GM23338 (cell line): ENCODE measurements around the gene FBXO41. TPM values are rescaled to one million over a fixed set of nuclear protein-coding genes. Genes with fewer than 3 reads are reported as not detected.

Experiments
- ATAC-seq: fragments of 200-7000 bp; cut with Tn5 transposase; 3 replicates; pipeline ENCODE4 v1.9.1; 2020
- DNase-seq: peaks from one replicate; pipeline ENCODE4 v3.0.0-alpha.2; 2015; ENCODE audit warnings: low spot score
- H2AFZ ChIP-seq: fragments of 200-600 bp; sonication (generic); 2 replicates; pipeline ENCODE4 v1.8.0; 2016; ENCODE audit warnings: antibody characterized with exemption, mild to moderate bottlenecking, moderate library complexity
- H3F3A ChIP-seq: fragments of 200-600 bp; sonication (generic); replicated peaks from 2 replicates; pipeline ENCODE4 v1.8.0; 2017; ENCODE audit warnings: antibody characterized with exemption, mixed run types, low read depth
- H3K27ac ChIP-seq: fragments of 200-600 bp; sonication (generic); 2 replicates; pipeline ENCODE4 v1.6.1; 2016; ENCODE audit warnings: low read depth
- H3K27me3 ChIP-seq: fragments of 200-600 bp; sonication (generic); 2 replicates; pipeline ENCODE4 v1.8.0; 2016; ENCODE audit warnings: mild to moderate bottlenecking, mixed run types, moderate library complexity; ENCODE audit not compliant: insufficient read depth
- H3K36me3 ChIP-seq: fragments of 200-600 bp; sonication (generic); 2 replicates; pipeline ENCODE4 v1.8.0; 2016; ENCODE audit warnings: mild to moderate bottlenecking; ENCODE audit not compliant: insufficient read depth
- H3K4me1 ChIP-seq: fragments of 200-600 bp; sonication (generic); 2 replicates; pipeline ENCODE4 v1.8.0; 2016; ENCODE audit warnings: mild to moderate bottlenecking, moderate library complexity; ENCODE audit not compliant: insufficient read depth
- H3K4me2 ChIP-seq: fragments of 200-600 bp; sonication (generic); 2 replicates; pipeline ENCODE4 v1.7.1; 2017; ENCODE audit warnings: mixed run types
- H3K4me3 ChIP-seq: fragments of 200-600 bp; sonication (generic); 2 replicates; pipeline ENCODE4 v1.6.1; 2016; ENCODE audit warnings: mixed run types
- H3K79me2 ChIP-seq: fragments of 200-600 bp; sonication (generic); replicated peaks from 2 replicates; pipeline ENCODE4 v1.8.0; 2017; ENCODE audit warnings: mild to moderate bottlenecking; ENCODE audit not compliant: insufficient read depth
- H3K9me2 ChIP-seq: fragments of 200-600 bp; sonication (generic); 2 replicates; pipeline ENCODE4 v1.8.0; 2017; ENCODE audit not compliant: insufficient read depth
- H4K20me1 ChIP-seq: fragments of 200-600 bp; sonication (generic); replicated peaks from 2 replicates; pipeline ENCODE4 v1.8.0; 2017; ENCODE audit warnings: mild to moderate bottlenecking; ENCODE audit not compliant: insufficient read depth
- H3K27ac Mint-ChIP-seq: 2 replicates; pipeline ENCODE4 v1.8.0; 2020; ENCODE audit warnings: inconsistent platforms, mild to moderate bottlenecking, moderate library complexity, mixed read lengths
- H3K27me3 Mint-ChIP-seq: 3 replicates; pipeline ENCODE4 v1.8.0; 2022; ENCODE audit warnings: low read depth, mild to moderate bottlenecking, moderate library complexity, mixed read lengths, inconsistent platforms; ENCODE audit not compliant: insufficient read depth, poor library complexity
- H3K36me3 Mint-ChIP-seq: 3 replicates; pipeline ENCODE4 v1.8.0; 2021; ENCODE audit warnings: low read depth, mild to moderate bottlenecking, inconsistent platforms, moderate library complexity, mixed read lengths
- H3K4me1 Mint-ChIP-seq: 3 replicates; pipeline ENCODE4 v1.8.0; 2020; ENCODE audit warnings: mild to moderate bottlenecking, inconsistent platforms, mixed read lengths
- H3K4me3 Mint-ChIP-seq: 3 replicates; pipeline ENCODE4 v1.8.0; 2021; ENCODE audit warnings: moderate library complexity, mild to moderate bottlenecking, inconsistent platforms, mixed read lengths
- H3K9me3 Mint-ChIP-seq: 3 replicates; pipeline ENCODE4 v1.8.0; 2020; ENCODE audit warnings: moderate library complexity, mild to moderate bottlenecking, inconsistent platforms, mixed read lengths
- CREB1 ChIP-seq: fragments of 250-450 bp; sonication (Bioruptor Pico); IDR thresholded peaks from 2 replicates; pipeline ENCODE4 v1.5.0; 2020; ENCODE audit warnings: low read depth, mild to moderate bottlenecking, moderate library complexity
- CTCF ChIP-seq, 2 experiments: fragments of 200-600 bp in 1 of 2; sonication (generic) in 1 of 2; conservative IDR thresholded peaks; 2 replicates each; pipeline versions ENCODE4 v1.5.1 to v1.6.1; 2016 to 2017; ENCODE audit warnings: antibody characterized with exemption in 2 of 2, low read depth in 2 of 2, mild to moderate bottlenecking in 2 of 2, moderate library complexity in 1 of 2
- EZH2 ChIP-seq: fragments of 200-600 bp; sonication (generic); IDR thresholded peaks from one replicate; pipeline ENCODE4 v1.8.0; 2017; ENCODE audit warnings: antibody characterized with exemption, mild to moderate bottlenecking, low read depth; ENCODE audit not compliant: unreplicated experiment
- EZH2phosphoT487 ChIP-seq: fragments of 200-600 bp; sonication (generic); IDR thresholded peaks from one replicate; pipeline ENCODE4 v1.8.1; 2018; ENCODE audit warnings: antibody characterized with exemption; ENCODE audit not compliant: unreplicated experiment
- JUNB ChIP-seq: IDR thresholded peaks from one replicate; pipeline ENCODE4 v1.6.1; 2016; ENCODE audit warnings: antibody characterized with exemption; ENCODE audit not compliant: unreplicated experiment
- NANOG ChIP-seq: IDR thresholded peaks from 2 replicates; pipeline ENCODE4 v1.6.1; 2016; ENCODE audit warnings: antibody characterized with exemption, borderline replicate concordance
- POLR2AphosphoS5 ChIP-seq: IDR thresholded peaks from 2 replicates; pipeline ENCODE4 v1.6.1; 2016; ENCODE audit warnings: antibody characterized with exemption, low read depth
- STAT1 ChIP-seq: IDR thresholded peaks from one replicate; pipeline ENCODE4 v1.6.1; 2016; ENCODE audit warnings: antibody characterized with exemption; ENCODE audit not compliant: unreplicated experiment
- ZNF114 ChIP-seq: fragments of 250-450 bp; sonication (Bioruptor Pico); IDR thresholded peaks from 2 replicates; pipeline ENCODE4 v1.5.0; 2020; ENCODE audit warnings: mild to moderate bottlenecking, moderate library complexity
- ZNF331 ChIP-seq: fragments of 250-450 bp; sonication (Bioruptor Pico); IDR thresholded peaks from 2 replicates; pipeline ENCODE4 v1.5.0; 2020; ENCODE audit warnings: low read depth, mild to moderate bottlenecking, moderate library complexity
- ZNF462 ChIP-seq: fragments of 250-450 bp; sonication (Bioruptor Pico); IDR thresholded peaks from 2 replicates; pipeline ENCODE4 v1.5.0; 2020; ENCODE audit warnings: mild to moderate bottlenecking, moderate library complexity
- polyA plus RNA-seq: library from polyadenylated mRNA; unstranded; fragments of >200 nt; fragmentation: Nextera tagmentation; extraction: Ambion mirVana; gene quantifications from 2 replicates; pipeline ENCODE4 v1.2.1, GENCODE V29; 2016
- total RNA-seq: library from RNA; depleted of rRNA; stranded (reverse); fragments of >200 nt; shearing (Covaris generic); gene quantifications from 2 replicates; pipeline ENCODE4 v1.2.3, GENCODE V29; 2014
- TF ChIP-seq, protein P1 (sequence below): IDR thresholded peaks from 2 replicates; pipeline ENCODE4 v1.6.1; 2016; ENCODE audit warnings: antibody characterized with exemption
- TF ChIP-seq, protein P2 (sequence below): IDR thresholded peaks from one replicate; pipeline ENCODE4 v1.6.1; 2018; ENCODE audit warnings: antibody characterized with exemption; ENCODE audit not compliant: unreplicated experiment

Gene FBXO41
- total and polyA plus RNA-seq, 2 experiments from 2014 or later: 3.5 to 13.8 TPM

DNA sequence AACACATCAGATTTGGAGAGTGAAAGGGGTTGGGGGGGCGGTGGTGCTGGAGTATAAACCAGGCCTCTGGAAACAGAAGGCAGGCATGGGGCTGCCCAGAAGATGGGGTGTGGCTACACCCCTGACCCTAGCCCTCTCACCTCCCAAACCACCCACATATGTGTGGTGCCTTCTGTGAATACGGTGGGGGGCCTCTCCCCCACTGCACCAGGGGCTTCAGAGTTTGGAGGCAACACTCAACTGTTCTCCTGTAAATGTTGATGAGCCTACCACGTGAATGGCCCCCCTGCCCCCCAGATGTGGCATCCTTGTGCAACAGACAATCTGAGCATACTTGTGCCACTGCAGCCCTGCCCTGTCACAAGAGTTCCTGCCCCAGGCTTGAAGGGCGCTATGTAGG, 19.5 kb downstream of the FBXO41 start:
- H3K9me3 Mint-ChIP-seq: no peaks in the 10 kb centered on the region; the same call in 1 of the 3 replicates
- H3K27ac Mint-ChIP-seq: no peak overlapping the region
- H3K27me3 Mint-ChIP-seq: peaks cover 16% of the 10 kb centered on the region
- ATAC-seq (no peak), DNase-seq (no peak)
- H4K20me1 ChIP-seq: peaks cover 10% of the 10 kb centered on the region
- H3K4me3 Mint-ChIP-seq: no peak overlapping the region
- H3K36me3 ChIP-seq: no peaks in the 10 kb centered on the region; the same call in 1 of the 2 replicates
- H3K27ac ChIP-seq: no peak overlapping the region
- H3K4me1 Mint-ChIP-seq: peaks cover 17% of the 10 kb centered on the region
- no peak overlapping the region for H2AFZ ChIP-seq
- H3K36me3 Mint-ChIP-seq: peaks cover 17% of the 10 kb centered on the region
- no peak overlapping the region for H3K4me3 ChIP-seq
- H3K27me3 ChIP-seq: peaks cover 19% of the 10 kb centered on the region
- H3K9me2 ChIP-seq: no peaks in the 10 kb centered on the region
- 0 out of 2 replicates have a peak, but pooled peaks cover 5% of the 10 kb centered on the region for H3K79me2 ChIP-seq
- no peak overlapping the region for H3K4me2 ChIP-seq
- peaks cover 15% of the 10 kb centered on the region for H3K4me1 ChIP-seq
- peaks cover 8% of the 10 kb centered on the region; the same call in 1 of the 2 replicates for H3F3A ChIP-seq
- no peak for TF ChIP-seq ZNF462 (CRISPR knock-in tag)
- no peak for TF ChIP-seq STAT1
- TF ChIP-seq CREB1 (CRISPR knock-in tag): no peak
- no peak for TF ChIP-seq JUNB
- TF ChIP-seq, protein P1, sequence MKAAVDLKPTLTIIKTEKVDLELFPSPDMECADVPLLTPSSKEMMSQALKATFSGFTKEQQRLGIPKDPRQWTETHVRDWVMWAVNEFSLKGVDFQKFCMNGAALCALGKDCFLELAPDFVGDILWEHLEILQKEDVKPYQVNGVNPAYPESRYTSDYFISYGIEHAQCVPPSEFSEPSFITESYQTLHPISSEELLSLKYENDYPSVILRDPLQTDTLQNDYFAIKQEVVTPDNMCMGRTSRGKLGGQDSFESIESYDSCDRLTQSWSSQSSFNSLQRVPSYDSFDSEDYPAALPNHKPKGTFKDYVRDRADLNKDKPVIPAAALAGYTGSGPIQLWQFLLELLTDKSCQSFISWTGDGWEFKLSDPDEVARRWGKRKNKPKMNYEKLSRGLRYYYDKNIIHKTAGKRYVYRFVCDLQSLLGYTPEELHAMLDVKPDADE: no peak
- no peak for TF ChIP-seq ZNF114 (CRISPR knock-in tag)
- TF ChIP-seq NANOG: no peak
- no peak for TF ChIP-seq POLR2AphosphoS5
- TF ChIP-seq, protein P2, sequence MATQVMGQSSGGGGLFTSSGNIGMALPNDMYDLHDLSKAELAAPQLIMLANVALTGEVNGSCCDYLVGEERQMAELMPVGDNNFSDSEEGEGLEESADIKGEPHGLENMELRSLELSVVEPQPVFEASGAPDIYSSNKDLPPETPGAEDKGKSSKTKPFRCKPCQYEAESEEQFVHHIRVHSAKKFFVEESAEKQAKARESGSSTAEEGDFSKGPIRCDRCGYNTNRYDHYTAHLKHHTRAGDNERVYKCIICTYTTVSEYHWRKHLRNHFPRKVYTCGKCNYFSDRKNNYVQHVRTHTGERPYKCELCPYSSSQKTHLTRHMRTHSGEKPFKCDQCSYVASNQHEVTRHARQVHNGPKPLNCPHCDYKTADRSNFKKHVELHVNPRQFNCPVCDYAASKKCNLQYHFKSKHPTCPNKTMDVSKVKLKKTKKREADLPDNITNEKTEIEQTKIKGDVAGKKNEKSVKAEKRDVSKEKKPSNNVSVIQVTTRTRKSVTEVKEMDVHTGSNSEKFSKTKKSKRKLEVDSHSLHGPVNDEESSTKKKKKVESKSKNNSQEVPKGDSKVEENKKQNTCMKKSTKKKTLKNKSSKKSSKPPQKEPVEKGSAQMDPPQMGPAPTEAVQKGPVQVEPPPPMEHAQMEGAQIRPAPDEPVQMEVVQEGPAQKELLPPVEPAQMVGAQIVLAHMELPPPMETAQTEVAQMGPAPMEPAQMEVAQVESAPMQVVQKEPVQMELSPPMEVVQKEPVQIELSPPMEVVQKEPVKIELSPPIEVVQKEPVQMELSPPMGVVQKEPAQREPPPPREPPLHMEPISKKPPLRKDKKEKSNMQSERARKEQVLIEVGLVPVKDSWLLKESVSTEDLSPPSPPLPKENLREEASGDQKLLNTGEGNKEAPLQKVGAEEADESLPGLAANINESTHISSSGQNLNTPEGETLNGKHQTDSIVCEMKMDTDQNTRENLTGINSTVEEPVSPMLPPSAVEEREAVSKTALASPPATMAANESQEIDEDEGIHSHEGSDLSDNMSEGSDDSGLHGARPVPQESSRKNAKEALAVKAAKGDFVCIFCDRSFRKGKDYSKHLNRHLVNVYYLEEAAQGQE: no peak
- TF ChIP-seq EZH2phosphoT487: no peak
- TF ChIP-seq ZNF331: no peak
- no peak for TF ChIP-seq CTCF (conservative IDR thresholded peaks at IDR 0.05; ENCODE audit: low read depth in 2 of 2)
- TF ChIP-seq EZH2: no peak
